Upper lobe of left lung (tissue), 6 donors: ENCODE data around the gene CRYGA. TPM values are rescaled to one million over a fixed set of nuclear protein-coding genes. Genes with fewer than 3 reads are reported as not detected.
"Not testable (repeated sequence)": the region's sequence is repeated elsewhere in the genome, so short reads cannot be mapped to it uniquely, and the experiment has no call there.

Experiments
- ATAC-seq, 2 donors: fragments of 200-7000 bp; cut with Tn5 transposase; one replicate each; pipeline ENCODE4 v1.9.1; 2022; ENCODE audit warnings: mild to moderate bottlenecking in 2 of 2, moderate library complexity in 2 of 2; ENCODE audit not compliant: low FRiP score in 2 of 2
- DNase-seq, 2 donors: peaks; one replicate each; pipeline ENCODE4 v3.0.0-alpha.2; 2019 to 2020
- H3K27ac ChIP-seq, 4 donors: fragments of 200-600 bp; sonication (generic); one replicate each; pipeline ENCODE4 v1.5.1; 2016 to 2019
- H3K27me3 ChIP-seq, 4 donors: fragments of 200-600 bp; sonication (generic); one replicate each; pipeline ENCODE4 v1.5.1; 2017 to 2019
- H3K36me3 ChIP-seq, 4 donors: fragments of 200-600 bp; sonication (generic); one replicate each; pipeline ENCODE4 v1.5.1; 2016 to 2019
- H3K4me1 ChIP-seq, 4 donors: fragments of 200-600 bp; sonication (generic); one replicate each; pipeline ENCODE4 v1.5.1; 2018 to 2019
- H3K4me3 ChIP-seq, 4 donors: fragments of 200-600 bp; sonication (generic); one replicate each; pipeline ENCODE4 v1.5.1; 2017 to 2019; ENCODE audit warnings: mild to moderate bottlenecking in 2 of 4, moderate library complexity in 1 of 4
- H3K9me3 ChIP-seq, 4 donors: fragments of 200-600 bp; sonication (generic); one replicate each; pipeline ENCODE4 v1.5.1; 2018 to 2019
- CTCF ChIP-seq, 6 experiments: fragments of 450-650 bp in 4 of 6; fragments of 200-600 bp in 2 of 6; sonication (generic) in 2 of 6; IDR thresholded peaks; one replicate each; pipeline ENCODE4 v1.5.1; 2016 to 2019; ENCODE audit warnings: antibody characterized with exemption in 6 of 6
- EP300 ChIP-seq, 4 donors: sonication (generic); formaldehyde crosslinking; IDR thresholded peaks; one replicate each; pipeline ENCODE4 v1.5.1; 2017; ENCODE audit warnings: antibody characterized with exemption in 4 of 4, control low read depth in 2 of 4
- POLR2A ChIP-seq, 4 donors: fragments of 450-650 bp; IDR thresholded peaks; one replicate each; pipeline ENCODE4 v1.5.1; 2016 to 2017; ENCODE audit warnings: antibody characterized with exemption in 4 of 4, mild to moderate bottlenecking in 2 of 4
- POLR2AphosphoS5 ChIP-seq, 2 donors: sonication (generic); formaldehyde crosslinking; IDR thresholded peaks; one replicate each; pipeline ENCODE4 v1.5.1; 2017; ENCODE audit warnings: antibody characterized with exemption in 2 of 2
- WGBS, 2 donors: methylation state at CpG; one replicate each; pipeline ENCODE4 v1.1.5; 2017 to 2018; 5-methylcytosine and 5-hydroxymethylcytosine counted together
- total RNA-seq, 6 donors: library from RNA; depleted of rRNA in 4 of 6; stranded (reverse); fragments of >200 nt in 4 of 6; gene quantifications; one replicate each; pipeline versions ENCODE4 v1.1.0 to v1.2.1, GENCODE V29; 2016 to 2021
- donor health status: DM: no; HTN: no; CAD: no; lungs with moderate emphysema.
- donor health status: DM: no; HTN: yes; CAD: no; lungs with severe emphysema.

Gene CRYGA
- total RNA-seq, 6 donors from 2014 or later, result not detected

GRCh38 chr2:208142925-208143799 lies 20.2 kb downstream of the CRYGA start:
- no peak overlapping the region for H3K4me3 ChIP-seq
- 61 to 74% methylated on average over 14 of the region's 14 CpGs for WGBS, 2 donors
- H3K9me3 ChIP-seq, result no peaks in the 10 kb centered on the region
- DNase-seq, result no peak
- no peak overlapping the region for H3K27ac ChIP-seq
- TF ChIP-seq EP300 (IDR thresholded peaks at IDR 0.05), result no peak
- TF ChIP-seq POLR2A (IDR thresholded peaks at IDR 0.05), result no peak
- no peak for TF ChIP-seq CTCF (IDR thresholded peaks at IDR 0.05)
- no peak for TF ChIP-seq POLR2AphosphoS5 (IDR thresholded peaks at IDR 0.05)
- ATAC-seq, result no peak
- no peaks in the 10 kb centered on the region for H3K27me3 ChIP-seq
- H3K36me3 ChIP-seq, result no peaks in the 10 kb centered on the region
- H3K4me1 ChIP-seq, result no peaks in the 10 kb centered on the region

GRCh38 chr2:208142240-208142924 lies 21.0 kb downstream of the CRYGA start:
- ATAC-seq (no peak), DNase-seq (no peak)
- Histone ChIP-seq H3K36me3 (no peaks in the 10 kb centered on the region), H3K4me1 (no peaks in the 10 kb centered on the region), H3K27ac (no peak overlapping the region), H3K9me3 (no peaks in the 10 kb centered on the region), H3K4me3 (no peak overlapping the region), H3K27me3 (no peaks in the 10 kb centered on the region)
- no peak for TF ChIP-seq CTCF (IDR thresholded peaks at IDR 0.05)
- WGBS, 2 donors, result 54 to 56% methylated on average over 8 of the region's 8 CpGs

GRCh38 chr2:208139447-208139846 lies 23.9 kb downstream of the CRYGA start:
- no peak for DNase-seq
- ATAC-seq, result no peak
- WGBS, 2 donors, result 83 to 85% methylated on average over 18 of the region's 18 CpGs

GRCh38 chr2:208138334-208138733 lies 25.1 kb downstream of the CRYGA start:
- WGBS, 2 donors, result 95% methylated on average over 7 of the region's 7 CpGs
- not testable (repeated sequence) for ATAC-seq, H3K4me3 ChIP-seq, DNase-seq, H3K27me3 ChIP-seq, H3K36me3 ChIP-seq, H3K9me3 ChIP-seq, H3K4me1 ChIP-seq, H3K27ac ChIP-seq

More at GRCh38 chr2:208139447-208139846, 23.9 kb downstream of the CRYGA start:
- Histone ChIP-seq H3K4me3 (no peak overlapping the region), H3K27me3 (no peaks in the 10 kb centered on the region), H3K4me1 (no peaks in the 10 kb centered on the region), H3K36me3 (no peaks in the 10 kb centered on the region), H3K9me3 (no peaks in the 10 kb centered on the region), H3K27ac (no peak overlapping the region)
- no peak for TF ChIP-seq CTCF (IDR thresholded peaks at IDR 0.05)
- no peak for TF ChIP-seq EP300 (IDR thresholded peaks at IDR 0.05)
- TF ChIP-seq POLR2A (IDR thresholded peaks at IDR 0.05), result no peak

GRCh38 chr2:208136716-208137094 lies 26.7 kb downstream of the CRYGA start:
- WGBS, 2 donors, result 100% methylated on average over 2 of the region's 2 CpGs; no CpG with 5 or more reads in 1 of the 2 donors
- TF ChIP-seq CTCF (IDR thresholded peaks at IDR 0.05), result no peak
- no peak for TF ChIP-seq POLR2AphosphoS5 (IDR thresholded peaks at IDR 0.05)
- no peak for TF ChIP-seq POLR2A (IDR thresholded peaks at IDR 0.05)
- TF ChIP-seq EP300 (IDR thresholded peaks at IDR 0.05), result no peak

More at GRCh38 chr2:208136716-208137094, 26.7 kb downstream of the CRYGA start:
- Histone ChIP-seq H3K36me3 (no peaks in the 10 kb centered on the region), H3K4me1 (no peaks in the 10 kb centered on the region), H3K4me3 (no peak overlapping the region), H3K27me3 (no peaks in the 10 kb centered on the region), H3K27ac (no peak overlapping the region), H3K9me3 (no peaks in the 10 kb centered on the region)
- ATAC-seq (no peak), DNase-seq (no peak)
